OCI-LY1 (cell line): ENCODE measurements around the gene PAGR1.

Source experiments
- CTCF ChIP-seq: fragments of 200-600 bp; sonication (generic), shearing (Covaris generic); IDR thresholded peaks from 2 replicates; pipeline ENCODE4 v1.5.1; 2017; ENCODE audit warnings: mild to moderate bottlenecking, antibody characterized with exemption, low read length, moderate library complexity, mixed read lengths
- EZH2 ChIP-seq: fragments of 200-600 bp; sonication (generic), shearing (Covaris generic); IDR thresholded peaks from 2 replicates; pipeline ENCODE4 v1.8.0; 2017; ENCODE audit warnings: borderline replicate concordance, mixed run types, mild to moderate bottlenecking, antibody characterized with exemption, low read length, moderate library complexity, mixed read lengths

- TF ChIP-seq CTCF (no peak), EZH2 (no peak)
These were observed 24.8 kb upstream of the PAGR1 start for GRCh38 chr16:29790949-29791844.
